Lower leg skin (tissue), 3 donors: ENCODE data around the gene AFAP1L2.
"Not testable (repeated sequence)": the region's sequence is repeated elsewhere in the genome, so short reads cannot be mapped to it uniquely, and the experiment has no call there.

Experiments
- POLR2A ChIP-seq, 2 donors: fragments of 450-650 bp; IDR thresholded peaks; one replicate each; pipeline ENCODE4 v1.6.1; 2016 to 2017; ENCODE audit warnings: antibody characterized with exemption in 2 of 2, mild to moderate bottlenecking in 1 of 2, moderate library complexity in 1 of 2
- TF ChIP-seq, protein P1 (sequence below), 3 donors: fragments of 450-650 bp; IDR thresholded peaks; one replicate each; pipeline ENCODE4 v1.5.1; 2016; ENCODE audit warnings: antibody characterized with exemption in 3 of 3, mild to moderate bottlenecking in 3 of 3, moderate library complexity in 2 of 3

DNA sequence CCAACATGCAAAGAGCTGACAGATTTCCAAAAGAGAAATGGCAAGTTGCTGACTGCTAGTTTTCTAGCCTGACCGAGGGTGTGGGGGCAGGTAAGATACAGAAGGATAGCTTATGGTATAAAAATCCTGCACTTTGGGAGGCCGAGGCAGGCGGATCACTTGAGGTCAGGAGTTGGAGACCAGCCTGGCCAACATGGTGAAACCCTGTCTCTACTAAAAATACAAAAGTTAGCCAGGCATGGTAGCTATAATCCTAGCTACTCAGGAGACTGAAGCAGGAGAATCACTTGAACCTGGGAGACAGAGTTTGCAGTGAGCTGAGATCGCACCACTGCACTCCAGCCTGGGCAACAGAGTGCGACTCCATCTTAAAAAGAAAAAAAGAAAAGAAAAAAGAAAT lies 70.9 kb downstream of the AFAP1L2 start:
- TF ChIP-seq, protein P1, sequence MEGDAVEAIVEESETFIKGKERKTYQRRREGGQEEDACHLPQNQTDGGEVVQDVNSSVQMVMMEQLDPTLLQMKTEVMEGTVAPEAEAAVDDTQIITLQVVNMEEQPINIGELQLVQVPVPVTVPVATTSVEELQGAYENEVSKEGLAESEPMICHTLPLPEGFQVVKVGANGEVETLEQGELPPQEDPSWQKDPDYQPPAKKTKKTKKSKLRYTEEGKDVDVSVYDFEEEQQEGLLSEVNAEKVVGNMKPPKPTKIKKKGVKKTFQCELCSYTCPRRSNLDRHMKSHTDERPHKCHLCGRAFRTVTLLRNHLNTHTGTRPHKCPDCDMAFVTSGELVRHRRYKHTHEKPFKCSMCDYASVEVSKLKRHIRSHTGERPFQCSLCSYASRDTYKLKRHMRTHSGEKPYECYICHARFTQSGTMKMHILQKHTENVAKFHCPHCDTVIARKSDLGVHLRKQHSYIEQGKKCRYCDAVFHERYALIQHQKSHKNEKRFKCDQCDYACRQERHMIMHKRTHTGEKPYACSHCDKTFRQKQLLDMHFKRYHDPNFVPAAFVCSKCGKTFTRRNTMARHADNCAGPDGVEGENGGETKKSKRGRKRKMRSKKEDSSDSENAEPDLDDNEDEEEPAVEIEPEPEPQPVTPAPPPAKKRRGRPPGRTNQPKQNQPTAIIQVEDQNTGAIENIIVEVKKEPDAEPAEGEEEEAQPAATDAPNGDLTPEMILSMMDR (IDR thresholded peaks at IDR 0.05) = not testable (repeated sequence)
- TF ChIP-seq POLR2A (IDR thresholded peaks at IDR 0.05) = not testable (repeated sequence)
